GM23248 (cell line): ENCODE results near the gene GPRIN2. TPM values are rescaled to one million over a fixed set of nuclear protein-coding genes. Genes with fewer than 3 reads are reported as not detected.
A peak's percentile ranks its signal among the peaks of the same experiment; 100 is the strongest.
"Not testable (repeated sequence)": the region's sequence is repeated elsewhere in the genome, so short reads cannot be mapped to it uniquely, and the experiment has no call there.

Experiments used
- DNase-seq: peaks from one replicate; pipeline ENCODE4 v3.0.0-alpha.2; 2015
- H2AFZ ChIP-seq: fragments of 200-600 bp; sonication (generic); 2 replicates; pipeline ENCODE4 v1.6.1; 2016; ENCODE audit warnings: antibody characterized with exemption
- H3F3A ChIP-seq: fragments of 200-600 bp; sonication (generic); 2 replicates; pipeline ENCODE4 v1.6.1; 2016; ENCODE audit warnings: mild to moderate bottlenecking, antibody characterized with exemption, mixed run types; ENCODE audit not compliant: insufficient read depth
- H3K27ac ChIP-seq: fragments of 200-600 bp; sonication (generic); 2 replicates; pipeline ENCODE4 v1.5.1; 2016; ENCODE audit warnings: mild to moderate bottlenecking
- H3K27me3 ChIP-seq: fragments of 200-600 bp; sonication (generic); replicated peaks from 2 replicates; pipeline ENCODE4 v1.6.1; 2016; ENCODE audit warnings: mild to moderate bottlenecking; ENCODE audit not compliant: insufficient read depth
- H3K36me3 ChIP-seq: fragments of 200-600 bp; sonication (generic); 2 replicates; pipeline ENCODE4 v1.6.1; 2016; ENCODE audit warnings: low read depth, mild to moderate bottlenecking
- H3K4me1 ChIP-seq: fragments of 200-600 bp; sonication (generic); 2 replicates; pipeline ENCODE4 v1.6.1; 2016; ENCODE audit warnings: mild to moderate bottlenecking; ENCODE audit not compliant: insufficient read depth
- H3K4me2 ChIP-seq: fragments of 200-600 bp; sonication (generic); one replicate; pipeline ENCODE4 v1.6.1; 2016; ENCODE audit warnings: mild to moderate bottlenecking; ENCODE audit not compliant: unreplicated experiment
- H3K4me3 ChIP-seq: fragments of 200-600 bp; sonication (generic); 2 replicates; pipeline ENCODE4 v1.5.1; 2016; ENCODE audit warnings: mild to moderate bottlenecking
- H3K79me2 ChIP-seq: fragments of 200-600 bp; sonication (generic); 2 replicates; pipeline ENCODE4 v1.6.1; 2016; ENCODE audit warnings: mild to moderate bottlenecking; ENCODE audit not compliant: insufficient read depth
- H3K9ac ChIP-seq: fragments of 200-600 bp; sonication (generic); 2 replicates; pipeline ENCODE4 v1.6.1; 2016; ENCODE audit warnings: mild to moderate bottlenecking
- H3K9me2 ChIP-seq: fragments of 200-600 bp; sonication (generic); 2 replicates; pipeline ENCODE4 v1.6.1; 2016; ENCODE audit warnings: mixed run types, mild to moderate bottlenecking, moderate library complexity; ENCODE audit not compliant: insufficient read depth
- H3K9me3 ChIP-seq: fragments of 200-600 bp; sonication (generic); one replicate; pipeline ENCODE4 v1.6.1; 2017; ENCODE audit warnings: low read depth
- H4K20me1 ChIP-seq: fragments of 200-600 bp; sonication (generic); 2 replicates; pipeline ENCODE4 v1.6.0; 2016; ENCODE audit not compliant: insufficient read depth
- EZH2 ChIP-seq: fragments of 200-600 bp; sonication (generic); IDR thresholded peaks from 2 replicates; pipeline ENCODE4 v1.6.1; 2018; ENCODE audit warnings: antibody characterized with exemption, mild to moderate bottlenecking; ENCODE audit not compliant: insufficient read depth, poor library complexity, severe bottlenecking
- EZH2phosphoT487 ChIP-seq: fragments of 200-600 bp; sonication (generic); IDR thresholded peaks from 2 replicates; pipeline ENCODE4 v1.6.1; 2018; ENCODE audit warnings: antibody characterized with exemption, moderate library complexity, mild to moderate bottlenecking, low read depth; ENCODE audit not compliant: insufficient read depth
- WGBS, 2 experiments: methylation state at CpG; one replicate each; pipeline ENCODE4 v1.1.6; 2015 to 2017; ENCODE audit warnings: low lambda C conversion rate in 2 of 2, low coverage in 1 of 2; ENCODE audit errors: missing lambda C conversion rate in 2 of 2; 5-methylcytosine and 5-hydroxymethylcytosine counted together
- in situ Hi-C: fragments of 300-500 bp; cut with MboI; formaldehyde crosslinking; loops from 2 replicates; pipeline ENCODE4 v1.15.0; 2020
- polyA plus RNA-seq: library from polyadenylated mRNA; unstranded; fragments of >200 nt; fragmentation: Nextera tagmentation; extraction: Ambion mirVana; gene quantifications from 2 replicates; pipeline ENCODE4 v1.2.1, GENCODE V29; 2016
- total RNA-seq: library from RNA; depleted of rRNA; stranded (reverse); fragments of >200 nt; shearing (Covaris generic); gene quantifications from 2 replicates; pipeline ENCODE4 v1.2.3, GENCODE V29; 2014

GPRIN2 gene
- total and polyA plus RNA-seq, 2 experiments from 2014 or later, result not detected

DNA sequence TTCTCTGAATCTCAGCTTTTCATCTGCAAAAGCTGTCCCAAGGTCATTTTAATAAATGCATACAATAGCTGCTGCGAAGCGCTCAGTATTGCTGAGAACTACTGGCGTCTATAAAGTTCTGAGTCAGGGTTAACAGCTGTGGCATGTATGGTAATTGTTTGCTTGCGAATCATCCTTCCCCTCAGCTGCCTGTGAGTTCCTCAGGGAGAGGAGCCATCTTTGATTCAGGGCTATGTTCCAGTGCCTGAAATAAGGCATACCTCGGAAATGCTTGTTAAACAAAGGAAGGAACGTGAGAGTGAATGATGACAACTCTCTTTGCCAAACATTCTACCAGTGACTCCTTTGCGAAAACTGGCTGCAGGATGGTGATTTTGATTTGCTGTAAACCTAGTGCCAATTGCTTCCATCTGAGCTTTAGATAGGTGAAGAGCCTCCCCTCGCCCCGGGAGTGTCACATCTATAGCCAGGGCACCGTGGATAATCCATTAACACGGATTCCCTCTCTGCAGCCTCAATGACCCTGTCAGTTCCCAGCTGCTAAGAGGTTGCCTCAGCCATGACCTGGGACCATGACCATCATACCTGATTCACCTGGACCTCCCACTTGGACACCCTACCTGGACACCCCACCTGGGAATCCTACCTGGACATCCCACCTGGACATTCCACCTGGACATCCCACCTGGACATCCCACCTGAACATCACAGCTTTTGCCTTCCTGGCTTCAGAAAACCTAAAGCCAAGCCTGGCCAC, 39.6 kb downstream of the GPRIN2 start:
- in situ Hi-C loops, result no loop called here
- WGBS, 2 experiments, result 51 to 54% methylated on average over 11 of the region's 11 CpGs
- Histone ChIP-seq H3K27ac (peak overlapping the region; percentile 23), H3K9me3 (no peaks in the 10 kb centered on the region), H3K4me3 (no peak overlapping the region), H4K20me1 (no peaks in the 10 kb centered on the region), H3K9ac (0 out of 2 replicates have a peak overlapping the region, but pooled peaks have one; percentile 19), H3F3A (no peaks in the 10 kb centered on the region), H3K27me3 (no peaks in the 10 kb centered on the region), H2AFZ (peak overlapping the region; percentile 8; the same call in 1 of the 2 replicates), H3K9me2 (no peaks in the 10 kb centered on the region), H3K36me3 (no peaks in the 10 kb centered on the region), H3K4me1 (peaks cover 9% of the 10 kb centered on the region), H3K79me2 (no peaks in the 10 kb centered on the region), H3K4me2 (peak overlapping the region; percentile 19)
- TF ChIP-seq EZH2phosphoT487 (no peak), EZH2 (no peak)
- DNase-seq, result peak; percentile 95

DNA sequence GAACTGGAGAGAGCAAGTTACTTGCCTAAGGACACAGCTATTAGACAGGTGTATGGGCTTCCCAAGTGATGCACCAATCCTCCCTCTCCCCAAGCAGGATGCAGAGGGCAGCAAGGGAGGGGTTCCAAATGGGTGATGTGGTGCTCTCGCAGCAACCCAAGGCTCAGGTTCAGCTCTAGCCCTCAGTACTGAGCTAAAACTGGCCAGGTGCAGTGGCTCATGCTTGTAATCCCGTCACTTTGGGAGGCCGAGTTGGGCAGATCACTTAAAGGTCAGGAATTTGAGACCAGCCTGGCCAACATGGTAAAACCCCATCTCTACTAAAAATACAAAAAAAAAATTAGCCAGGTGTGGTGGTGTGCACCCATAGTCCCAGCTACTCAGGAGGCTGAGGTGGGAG, 40.7 kb downstream of the GPRIN2 start:
- Histone ChIP-seq H3K27ac (no peak overlapping the region), H3K4me1 (peaks cover 9% of the 10 kb centered on the region), H2AFZ (no peak overlapping the region), H3K9me3 (no peaks in the 10 kb centered on the region), H3K9me2 (no peaks in the 10 kb centered on the region), H3K36me3 (no peaks in the 10 kb centered on the region), H3K4me3 (no peak overlapping the region), H3K9ac (no peak overlapping the region), H3F3A (no peaks in the 10 kb centered on the region), H4K20me1 (no peaks in the 10 kb centered on the region), H3K79me2 (no peaks in the 10 kb centered on the region), H3K4me2 (no peak overlapping the region), H3K27me3 (no peaks in the 10 kb centered on the region)
- no peak for DNase-seq
- no peak for TF ChIP-seq EZH2phosphoT487
- TF ChIP-seq EZH2, result no peak
- WGBS, 2 experiments, result 79 to 93% methylated on average over 3 of the region's 3 CpGs
- in situ Hi-C loops, result no loop called here

DNA sequence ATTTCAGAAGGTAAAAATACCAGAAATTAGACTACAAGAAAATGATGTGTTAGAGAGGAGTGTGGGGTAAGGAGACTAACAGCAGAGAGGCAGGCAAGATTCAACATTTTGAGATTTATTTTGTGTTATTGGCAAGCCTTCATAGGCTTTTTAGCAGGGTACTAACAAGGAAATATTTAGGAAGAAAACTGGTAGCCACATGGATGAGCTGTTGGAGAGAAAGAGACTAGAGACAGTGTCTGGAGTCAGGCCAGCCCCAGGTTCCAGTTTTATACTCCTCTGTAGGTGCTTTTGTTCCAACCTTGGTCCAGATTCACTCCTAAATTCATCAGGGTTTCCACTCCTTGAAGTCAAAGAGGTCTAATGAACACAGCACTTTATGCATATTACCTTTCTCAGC, 41.1 kb downstream of the GPRIN2 start:
- no peak for TF ChIP-seq EZH2
- TF ChIP-seq EZH2phosphoT487, result no peak
- Histone ChIP-seq H3F3A (no peaks in the 10 kb centered on the region), H4K20me1 (no peaks in the 10 kb centered on the region), H3K9me2 (no peaks in the 10 kb centered on the region), H3K9me3 (no peaks in the 10 kb centered on the region), H3K4me1 (peaks cover 9% of the 10 kb centered on the region), H3K27me3 (no peaks in the 10 kb centered on the region), H3K4me2 (no peak overlapping the region), H3K27ac (no peak overlapping the region), H3K9ac (no peak overlapping the region), H3K79me2 (no peaks in the 10 kb centered on the region), H3K4me3 (no peak overlapping the region), H3K36me3 (no peaks in the 10 kb centered on the region), H2AFZ (no peak overlapping the region)
- in situ Hi-C loops, result no loop called here
- no peak for DNase-seq

DNA sequence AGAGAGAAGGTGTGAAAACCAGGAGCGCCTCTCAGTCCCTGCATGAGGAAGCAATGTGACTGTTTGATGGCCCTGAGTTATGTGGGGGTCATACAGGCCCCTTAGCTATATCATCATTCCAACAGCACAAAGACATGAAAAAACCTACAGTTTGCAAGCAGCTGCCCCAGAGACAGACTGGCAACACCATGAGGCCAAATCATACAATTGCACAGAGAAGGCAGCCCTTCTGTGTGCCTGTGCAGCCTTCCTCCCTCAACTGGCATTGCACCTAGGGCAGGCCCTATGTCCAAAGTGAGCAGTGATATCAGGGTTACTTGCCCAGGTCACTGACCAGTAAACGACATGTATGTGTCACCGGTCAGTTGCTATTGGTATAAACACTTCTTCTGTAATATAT, 41.6 kb downstream of the GPRIN2 start:
- Histone ChIP-seq H3K4me3 (no peak overlapping the region), H3K9me3 (no peaks in the 10 kb centered on the region), H3K36me3 (no peaks in the 10 kb centered on the region), H3K4me1 (peaks cover 9% of the 10 kb centered on the region), H3K27ac (no peak overlapping the region), H3K9me2 (no peaks in the 10 kb centered on the region), H3K9ac (no peak overlapping the region), H3F3A (no peaks in the 10 kb centered on the region), H2AFZ (no peak overlapping the region), H3K4me2 (no peak overlapping the region), H3K27me3 (no peaks in the 10 kb centered on the region), H3K79me2 (no peaks in the 10 kb centered on the region), H4K20me1 (no peaks in the 10 kb centered on the region)
- WGBS, 2 experiments, result 71 to 74% methylated on average over 3 of the region's 3 CpGs
- in situ Hi-C loops, result no loop called here
- DNase-seq, result no peak
- no peak for TF ChIP-seq EZH2phosphoT487
- TF ChIP-seq EZH2, result no peak

DNA sequence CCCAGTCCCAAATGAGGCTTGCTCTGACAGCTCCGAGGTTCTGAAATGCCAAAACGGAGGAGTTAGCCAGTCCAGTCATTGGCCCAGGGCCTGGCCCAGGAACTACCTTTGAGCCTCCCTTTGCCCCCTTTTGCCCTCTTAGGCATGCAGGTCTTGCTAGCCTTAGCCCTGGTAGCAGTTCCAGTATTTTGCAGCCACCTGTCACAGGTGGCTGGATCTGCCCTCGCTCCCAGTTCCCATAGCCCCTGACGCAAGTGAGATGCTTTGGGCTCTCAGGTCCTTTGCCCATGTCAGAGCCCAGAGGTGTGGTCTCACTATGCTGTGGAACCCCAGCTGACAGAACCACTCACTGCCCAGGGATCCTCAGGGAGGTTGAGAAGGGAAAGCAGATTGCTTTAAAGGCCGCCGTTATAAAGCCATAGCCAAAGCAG, 42.0 kb downstream of the GPRIN2 start:
- Histone ChIP-seq H3K9me2 (no peaks in the 10 kb centered on the region), H3K4me2 (no peak overlapping the region), H3K9me3 (no peaks in the 10 kb centered on the region), H3K27ac (no peak overlapping the region), H2AFZ (no peak overlapping the region), H3K4me3 (no peak overlapping the region), H3K36me3 (no peaks in the 10 kb centered on the region), H3K4me1 (peaks cover 9% of the 10 kb centered on the region), H3K27me3 (no peaks in the 10 kb centered on the region), H4K20me1 (no peaks in the 10 kb centered on the region), H3F3A (no peaks in the 10 kb centered on the region), H3K79me2 (no peaks in the 10 kb centered on the region), H3K9ac (no peak overlapping the region)
- 51 to 61% methylated on average over 6 of the region's 6 CpGs for WGBS, 2 experiments
- TF ChIP-seq EZH2 (no peak), EZH2phosphoT487 (no peak)
- in situ Hi-C loops, result no loop called here
- no peak for DNase-seq

DNA sequence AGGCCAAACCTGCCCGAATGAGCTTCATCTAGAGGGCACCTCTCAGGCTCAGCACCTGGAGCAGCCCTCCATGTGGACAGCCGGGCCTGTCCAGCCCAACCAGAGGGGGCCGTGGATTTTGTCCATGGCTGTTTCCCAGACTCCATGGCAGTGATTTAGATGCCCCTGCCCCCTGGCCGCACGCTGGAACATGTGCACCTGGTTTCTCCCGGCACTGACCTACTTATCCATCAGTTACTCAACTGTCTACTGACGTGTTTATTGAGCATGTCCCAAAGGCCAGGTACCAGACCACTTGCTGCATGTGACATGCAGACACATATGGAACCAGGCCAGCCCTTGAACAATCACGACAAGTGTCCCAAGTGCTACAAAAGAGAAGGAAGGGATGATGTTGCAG, 43.1 kb downstream of the GPRIN2 start:
- no CpG with 5 or more reads among the region's 8 CpGs for WGBS, 2 experiments

DNA sequence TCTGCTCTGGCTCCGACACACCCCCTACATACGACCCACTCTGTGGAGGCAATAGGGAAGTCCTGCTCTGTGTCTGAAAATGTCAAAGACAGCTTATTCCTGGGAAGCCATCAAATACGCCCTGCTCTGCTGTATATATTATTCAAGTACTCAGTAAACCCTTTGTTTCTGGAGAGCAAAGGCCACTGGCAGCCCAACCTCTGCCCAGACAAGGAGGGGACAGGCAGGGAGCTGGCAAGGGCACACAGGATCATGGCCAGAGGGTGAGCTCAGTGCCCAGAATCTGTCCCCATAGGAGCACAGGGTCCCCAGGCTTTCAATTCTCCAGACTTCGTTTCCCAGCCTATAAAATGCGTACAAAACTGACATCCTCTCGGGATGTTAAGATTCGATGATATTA, 43.7 kb downstream of the GPRIN2 start:
- in situ Hi-C loops, H3K4me2 ChIP-seq, H3F3A ChIP-seq, H4K20me1 ChIP-seq, H3K9ac ChIP-seq, H3K4me1 ChIP-seq, H2AFZ ChIP-seq, DNase-seq, H3K27ac ChIP-seq, H3K4me3 ChIP-seq, H3K36me3 ChIP-seq, H3K9me3 ChIP-seq, H3K27me3 ChIP-seq, H3K79me2 ChIP-seq, H3K9me2 ChIP-seq: not testable (repeated sequence)
- WGBS, 2 experiments, result 64 to 72% methylated on average over 4 of the region's 7 CpGs

More for the DNA sequence above, 43.1 kb downstream of the GPRIN2 start:
- H3F3A ChIP-seq, H3K9ac ChIP-seq, H3K27ac ChIP-seq, H3K4me2 ChIP-seq, H2AFZ ChIP-seq, H3K79me2 ChIP-seq, H3K9me3 ChIP-seq, H3K9me2 ChIP-seq, DNase-seq, H3K27me3 ChIP-seq, H4K20me1 ChIP-seq, H3K4me1 ChIP-seq, in situ Hi-C loops, H3K36me3 ChIP-seq, H3K4me3 ChIP-seq: not testable (repeated sequence)
